Uterus (tissue), 4 donors: ENCODE data around the gene SHISA4. TPM values are rescaled to one million over a fixed set of nuclear protein-coding genes. Genes with fewer than 3 reads are reported as not detected.

Experiments used
- DNase-seq, 2 donors: peaks; one replicate each; pipeline ENCODE4 v3.0.0-alpha.2; 2019 to 2020
- H3K27ac ChIP-seq, 2 donors: fragments of 200-600 bp; sonication (generic); 1 replicate in 1 of 2; 2 replicates in 1 of 2; pipeline ENCODE4 v1.5.1; 2016 to 2018
- H3K27me3 ChIP-seq, 2 donors: fragments of 200-600 bp; sonication (generic); one replicate each; pipeline ENCODE4 v1.5.1; 2018 to 2019; ENCODE audit warnings: control low read depth in 1 of 2
- H3K36me3 ChIP-seq, 2 donors: fragments of 200-600 bp; sonication (generic); one replicate each; pipeline ENCODE4 v1.5.1; 2019; ENCODE audit warnings: control low read depth in 1 of 2
- H3K4me1 ChIP-seq, 2 donors: fragments of 200-600 bp; sonication (generic); one replicate each; pipeline ENCODE4 v1.5.1; 2018 to 2019; ENCODE audit warnings: control low read depth in 1 of 2
- H3K4me3 ChIP-seq, 2 donors: fragments of 200-600 bp; sonication (generic); 1 replicate in 1 of 2; 2 replicates in 1 of 2; pipeline ENCODE4 v1.5.1; 2018 to 2019; ENCODE audit warnings: mild to moderate bottlenecking in 1 of 2
- H3K9me3 ChIP-seq, 2 donors: fragments of 200-600 bp; sonication (generic); one replicate each; pipeline ENCODE4 v1.5.1; 2019; ENCODE audit warnings: control low read depth in 1 of 2
- CTCF ChIP-seq, 4 experiments: fragments of 200-600 bp in 2 of 4; fragments of 450-650 bp in 2 of 4; sonication (generic) in 2 of 4; IDR thresholded peaks; one replicate each; pipeline ENCODE4 v1.5.1; 2016 to 2019; ENCODE audit warnings: antibody characterized with exemption in 4 of 4, mild to moderate bottlenecking in 2 of 4, moderate library complexity in 1 of 4
- POLR2A ChIP-seq, 2 donors: fragments of 450-650 bp; IDR thresholded peaks; one replicate each; pipeline ENCODE4 v1.6.1; 2016; ENCODE audit warnings: antibody characterized with exemption in 2 of 2, mild to moderate bottlenecking in 1 of 2, moderate library complexity in 1 of 2
- intact Hi-C: fragments of 100-400 bp; cut with DNase I; formaldehyde crosslinking; loops from one replicate; pipeline ENCODE4 v1.15.1; 2023; ENCODE audit warnings: low total_unique reads
- total RNA-seq, 4 donors: library from RNA; depleted of rRNA in 3 of 4; stranded (reverse); fragments of >200 nt in 3 of 4; gene quantifications; one replicate each; pipeline versions ENCODE4 v1.1.0 to v1.2.4, GENCODE V29; 2014 to 2023
- donor health status: DM: yes; HTN: yes; CAD: no.

SHISA4 gene
- total RNA-seq, 4 donors from 2014 or later: 2.1 to 52.8 (median 12.0) TPM

- Histone ChIP-seq H3K9me3 (no peaks in the 10 kb centered on the region), H3K4me3 (no peak overlapping the region), H3K36me3 (no peaks in the 10 kb centered on the region), H3K27me3 (no peaks in the 10 kb centered on the region), H3K4me1 (peaks cover 0 to 17% of the 10 kb centered on the region in 2 donors), H3K27ac (peak overlapping the region; percentile 82 to 85)
- intact Hi-C loops: no loop called here
- DNase-seq: peak in 1 of 2 donors; percentile 61
- TF ChIP-seq CTCF (IDR thresholded peaks at IDR 0.05): no peak
- peak in 1 of 2 donors; percentile 29 for TF ChIP-seq POLR2A (IDR thresholded peaks at IDR 0.05)
Observed at GRCh38 chr1:201895120-201895665, 6.5 kb downstream of the SHISA4 start.

- intact Hi-C loops: loop anchor here (2.0 kb wide), 1 partner anchor 49 kb away; no protein-coding TSS in a partner anchor
- Histone ChIP-seq H3K4me3 (no peak overlapping the region), H3K27me3 (no peaks in the 10 kb centered on the region), H3K9me3 (no peaks in the 10 kb centered on the region), H3K27ac (peak overlapping the region; percentile 82 to 85), H3K36me3 (no peaks in the 10 kb centered on the region), H3K4me1 (peaks cover 0 to 12% of the 10 kb centered on the region in 2 donors)
- TF ChIP-seq CTCF (IDR thresholded peaks at IDR 0.05): peak; percentile 96 to 99 (median 98)
- TF ChIP-seq POLR2A (IDR thresholded peaks at IDR 0.05): peak; percentile 57
- peak; percentile 95 to 96 for DNase-seq
Observed at GRCh38 chr1:201895913-201896807, 7.5 kb downstream of the SHISA4 start.

GRCh38 chr1:201896951-201897391, 8.3 kb downstream of the SHISA4 start:
- Histone ChIP-seq H3K36me3 (no peaks in the 10 kb centered on the region), H3K27ac (peak overlapping the region; percentile 82 to 85), H3K9me3 (no peaks in the 10 kb centered on the region), H3K4me1 (peaks cover 0 to 12% of the 10 kb centered on the region in 2 donors), H3K27me3 (no peaks in the 10 kb centered on the region), H3K4me3 (no peak overlapping the region)
- DNase-seq: peak; percentile 63 to 83
- intact Hi-C loops: loop anchor here (2.0 kb wide), 1 partner anchor 48 kb away; no protein-coding TSS in a partner anchor
- peak in 1 of 4 experiments; percentile 7 for TF ChIP-seq CTCF (IDR thresholded peaks at IDR 0.05)
- TF ChIP-seq POLR2A (IDR thresholded peaks at IDR 0.05): peak in 1 of 2 donors; percentile 13

- no peaks in the 10 kb centered on the region for H3K9me3 ChIP-seq
- peak overlapping the region; percentile 82 to 85 for H3K27ac ChIP-seq
- H3K36me3 ChIP-seq: no peaks in the 10 kb centered on the region
- H3K4me3 ChIP-seq: no peak overlapping the region
- H3K27me3 ChIP-seq: no peaks in the 10 kb centered on the region
- intact Hi-C loops: no loop called here
- no peak for TF ChIP-seq POLR2A (IDR thresholded peaks at IDR 0.05)
- no peak for TF ChIP-seq CTCF (IDR thresholded peaks at IDR 0.05)
- DNase-seq: peak in 1 of 2 donors; percentile 25
- peaks cover 9 to 12% of the 10 kb centered on the region in 2 donors for H3K4me1 ChIP-seq
Observed at GRCh38 chr1:201898240-201898894, 9.7 kb downstream of the SHISA4 start.
